T-helper 17 cell (primary cell): ENCODE results near the gene DNAAF8. TPM values are rescaled to one million over a fixed set of nuclear protein-coding genes. Genes with fewer than 3 reads are reported as not detected.
"Not testable (repeated sequence)": the region's sequence is repeated elsewhere in the genome, so short reads cannot be mapped to it uniquely, and the experiment has no call there.

Experiments used
- ATAC-seq: fragments of 150-1000 bp; cut with Tn5 transposase; 2 replicates; pipeline ENCODE4 v1.10.0; 2021; ENCODE audit warnings: mild to moderate bottlenecking, moderate library complexity
- DNase-seq, 3 donors: peaks; one replicate each; pipeline versions ENCODE4 v3.0.0 to v3.0.0-alpha.2; 2020 to 2021
- H3K9me3 ChIP-seq: one replicate; pipeline ENCODE4 v1.7.0; 2013; ENCODE audit warnings: low read length, mild to moderate bottlenecking; ENCODE audit not compliant: control insufficient read depth, poor library complexity, severe bottlenecking
- H3K27ac Mint-ChIP-seq: one replicate; pipeline ENCODE4 v1.8.0; 2022; ENCODE audit warnings: mild to moderate bottlenecking, moderate library complexity, mixed read lengths
- H3K27me3 Mint-ChIP-seq: one replicate; pipeline ENCODE4 v1.8.0; 2022; ENCODE audit warnings: mixed read lengths
- H3K36me3 Mint-ChIP-seq: one replicate; pipeline ENCODE4 v1.8.0; 2022; ENCODE audit warnings: low read depth, mixed read lengths
- H3K4me1 Mint-ChIP-seq: one replicate; pipeline ENCODE4 v1.8.0; 2022; ENCODE audit warnings: mild to moderate bottlenecking, mixed read lengths
- H3K4me3 Mint-ChIP-seq: one replicate; pipeline ENCODE4 v1.8.0; 2022; ENCODE audit warnings: mild to moderate bottlenecking, moderate library complexity, mixed read lengths
- total RNA-seq, 4 donors: library from RNA in 2 of 4; stranded (reverse) in 2 of 4; gene quantifications; one replicate each; pipeline ENCODE4 v1.2.3 and lab custom pipeline; 2022 to 2026

Gene DNAAF8
- total RNA-seq, 2 donors from 2014 or later: not detected

DNA sequence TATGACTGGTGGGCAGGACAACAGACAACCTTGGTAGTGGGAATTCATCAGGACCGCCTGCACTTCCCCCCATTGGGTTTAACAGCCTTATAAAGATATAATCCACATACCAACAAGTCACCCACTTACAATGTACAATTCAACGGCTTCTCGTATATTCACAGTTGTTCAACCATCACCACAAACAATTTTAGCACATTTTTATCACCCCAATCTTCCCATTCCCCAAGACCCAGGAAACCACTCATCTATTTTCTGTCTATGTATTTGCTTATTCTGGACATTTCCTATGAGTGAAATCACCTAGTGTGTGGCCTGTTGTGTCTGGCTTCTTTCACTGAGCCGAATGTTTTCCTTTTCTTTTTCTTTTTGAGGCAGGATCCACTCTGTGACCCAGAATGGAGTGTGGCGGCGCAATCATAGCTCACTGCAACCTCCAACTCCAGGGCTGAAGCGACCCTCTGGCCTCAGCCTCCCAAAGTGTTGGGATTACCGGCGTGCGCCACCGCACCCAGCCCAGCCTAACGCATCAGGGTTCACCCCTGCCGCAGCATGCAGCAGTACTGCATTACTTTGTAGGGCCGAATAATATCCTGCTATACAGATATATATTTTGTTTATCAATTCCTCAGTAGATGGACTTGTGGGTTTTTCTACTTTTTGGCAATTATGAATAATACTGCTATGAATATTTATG, 11.1 kb upstream of the DNAAF8 start:
- Mint-ChIP-seq H3K36me3 (peaks cover 5% of the 10 kb centered on the region), H3K27ac (no peak overlapping the region), H3K27me3 (no peaks in the 10 kb centered on the region), H3K4me1 (peaks cover 2% of the 10 kb centered on the region), H3K4me3 (no peak overlapping the region)
- H3K9me3 ChIP-seq: no peaks in the 10 kb centered on the region
- no peak for DNase-seq
- no peak for ATAC-seq

DNA sequence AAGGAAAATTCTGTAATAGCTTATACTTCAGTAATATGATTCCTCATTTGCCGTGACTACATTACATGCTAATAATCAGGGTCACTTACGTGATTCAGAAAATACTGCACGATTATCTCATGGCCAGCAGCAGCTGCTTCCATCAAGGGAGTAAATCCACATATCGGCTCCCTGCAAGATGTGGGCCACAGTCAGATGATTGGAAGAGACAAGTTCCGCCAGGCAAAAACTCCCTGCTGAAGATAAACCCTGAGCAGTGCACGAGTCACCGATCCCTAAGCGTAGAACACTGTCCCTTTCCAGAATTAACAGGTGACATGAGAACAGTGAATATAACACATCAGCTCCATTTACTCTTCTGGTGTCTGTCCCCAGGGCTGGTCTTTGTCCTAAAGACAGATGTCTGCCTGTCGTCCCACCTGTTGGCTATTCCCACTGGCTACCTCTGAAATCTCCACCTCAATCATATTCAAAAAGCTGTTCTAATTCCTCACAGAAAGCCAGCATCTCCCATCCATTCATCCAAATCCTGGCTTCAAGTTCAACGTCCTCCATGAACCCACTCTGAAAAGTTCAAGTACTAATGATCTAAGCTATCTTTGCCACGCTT, 9.6 kb upstream of the DNAAF8 start:
- ATAC-seq (no peak), DNase-seq (no peak)
- no peaks in the 10 kb centered on the region for H3K9me3 ChIP-seq
- H3K4me3 Mint-ChIP-seq: no peak overlapping the region
- no peak overlapping the region for H3K27ac Mint-ChIP-seq
- peaks cover 5% of the 10 kb centered on the region for H3K36me3 Mint-ChIP-seq
- H3K4me1 Mint-ChIP-seq: peaks cover 2% of the 10 kb centered on the region
- H3K27me3 Mint-ChIP-seq: no peaks in the 10 kb centered on the region

DNA sequence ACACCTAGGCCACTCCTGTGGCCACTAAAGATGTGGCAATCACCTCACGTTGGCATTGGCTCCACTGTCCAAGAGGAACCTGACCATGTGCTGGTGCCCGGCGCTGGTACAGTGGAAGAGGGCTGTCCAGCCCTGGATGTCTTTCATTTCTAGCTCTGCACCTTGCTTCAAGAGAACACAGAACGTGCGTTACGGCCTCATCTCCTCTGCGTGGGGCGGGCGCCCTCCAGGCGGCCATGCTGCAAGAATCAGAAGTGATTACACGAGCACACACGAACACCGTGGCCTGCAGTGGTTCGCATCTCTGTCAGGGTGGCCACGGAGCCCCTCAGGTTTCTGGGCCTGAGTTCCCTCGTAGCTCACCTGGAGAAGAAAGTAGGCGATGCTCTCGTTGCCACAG, 7.7 kb upstream of the DNAAF8 start:
- no peaks in the 10 kb centered on the region for H3K9me3 ChIP-seq
- Mint-ChIP-seq H3K27ac (no peak overlapping the region), H3K27me3 (no peaks in the 10 kb centered on the region), H3K4me3 (no peak overlapping the region), H3K4me1 (peaks cover 6% of the 10 kb centered on the region), H3K36me3 (peaks cover 8% of the 10 kb centered on the region)
- ATAC-seq (no peak), DNase-seq (no peak)

GRCh38 chr16:4728676-4729075, 5.7 kb upstream of the DNAAF8 start:
- no peak for ATAC-seq
- Mint-ChIP-seq H3K27ac (peak overlapping the region; percentile 65), H3K4me3 (no peak overlapping the region), H3K36me3 (peaks cover 2% of the 10 kb centered on the region), H3K4me1 (peaks cover 13% of the 10 kb centered on the region), H3K27me3 (no peaks in the 10 kb centered on the region)
- no peak for DNase-seq
- no peaks in the 10 kb centered on the region for H3K9me3 ChIP-seq

DNA sequence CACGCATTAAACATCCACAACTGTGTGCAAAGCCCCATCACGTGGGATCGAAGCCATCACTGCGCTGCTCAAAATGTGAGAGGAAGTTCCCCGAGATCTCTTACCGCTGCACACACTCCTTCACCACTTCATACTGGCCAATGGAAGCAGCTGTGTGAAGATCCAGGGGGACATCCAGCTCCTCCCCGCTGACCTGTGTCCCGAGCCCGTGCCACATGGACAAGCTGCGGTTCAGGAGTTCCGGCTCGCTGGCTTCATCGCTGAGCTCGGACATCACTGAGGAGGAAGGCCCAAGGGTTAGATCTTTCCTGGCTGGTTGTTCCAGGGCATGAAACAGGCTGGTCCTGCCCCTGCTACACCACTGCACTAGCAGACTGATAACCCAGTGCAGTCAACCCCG, 4.5 kb upstream of the DNAAF8 start:
- peaks cover 2% of the 10 kb centered on the region for H3K36me3 Mint-ChIP-seq
- H3K4me3 Mint-ChIP-seq: no peak overlapping the region
- DNase-seq (no peak), ATAC-seq (no peak)
- peaks cover 16% of the 10 kb centered on the region for H3K4me1 Mint-ChIP-seq
- no peaks in the 10 kb centered on the region for H3K9me3 ChIP-seq
- no peak overlapping the region for H3K27ac Mint-ChIP-seq
- no peaks in the 10 kb centered on the region for H3K27me3 Mint-ChIP-seq

DNA sequence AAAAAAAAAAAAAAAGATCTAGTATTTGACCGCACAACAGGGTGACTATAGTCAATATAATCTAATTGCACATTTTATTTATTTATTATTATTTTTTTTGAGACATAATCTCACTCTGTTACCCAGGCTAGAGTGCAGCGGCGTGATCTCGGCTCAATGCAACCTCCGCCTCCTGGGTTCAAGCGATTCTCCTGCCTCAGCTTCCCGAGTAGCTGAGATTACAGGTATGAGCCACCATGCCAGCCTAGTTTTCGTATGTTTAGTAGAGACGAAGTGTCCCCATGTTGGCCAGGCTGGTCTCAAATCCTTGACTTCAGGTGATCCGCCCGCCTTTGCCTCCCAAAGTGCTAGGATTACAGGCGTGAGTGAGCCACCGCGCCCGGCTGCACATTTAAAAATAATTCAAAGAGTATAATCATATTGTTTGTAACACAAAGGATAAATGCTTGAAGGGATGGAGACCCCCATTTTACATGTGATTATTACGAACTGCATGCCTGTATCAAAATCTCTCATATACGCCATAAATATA, 1.1 kb upstream of the DNAAF8 start:
- peak overlapping the region; percentile 85 for H3K27ac Mint-ChIP-seq
- H3K4me3 Mint-ChIP-seq: peak overlapping the region; percentile 94
- no peaks in the 10 kb centered on the region for H3K27me3 Mint-ChIP-seq
- H3K4me1 Mint-ChIP-seq: peaks cover 21% of the 10 kb centered on the region
- DNase-seq (no peak), ATAC-seq (no peak)
- peaks cover 2% of the 10 kb centered on the region for H3K36me3 Mint-ChIP-seq
- H3K9me3 ChIP-seq: no peaks in the 10 kb centered on the region

GRCh38 chr16:4733747-4734062, 632 bp upstream of the DNAAF8 start:
- Mint-ChIP-seq H3K27ac (peak overlapping the region; percentile 85), H3K4me3 (peak overlapping the region; percentile 94), H3K36me3 (peaks cover 2% of the 10 kb centered on the region), H3K4me1 (peaks cover 21% of the 10 kb centered on the region), H3K27me3 (no peaks in the 10 kb centered on the region)
- ATAC-seq (peak; percentile 12), DNase-seq (no peak)
- H3K9me3 ChIP-seq: no peaks in the 10 kb centered on the region

- DNase-seq (peak; percentile 88 to 94 (median 93)), ATAC-seq (peak; percentile 80)
- Mint-ChIP-seq H3K27ac (peak overlapping the region; percentile 85), H3K36me3 (peaks cover 2% of the 10 kb centered on the region), H3K4me1 (peaks cover 19% of the 10 kb centered on the region), H3K27me3 (no peaks in the 10 kb centered on the region), H3K4me3 (peak overlapping the region; percentile 94)
- no peaks in the 10 kb centered on the region for H3K9me3 ChIP-seq
These were observed 596 bp downstream of the DNAAF8 start for GRCh38 chr16:4734730-4735535.

GRCh38 chr16:4736546-4736945, 2.2 kb downstream of the DNAAF8 start:
- H3K27me3 Mint-ChIP-seq: no peaks in the 10 kb centered on the region
- peaks cover 16% of the 10 kb centered on the region for H3K4me1 Mint-ChIP-seq
- no peaks in the 10 kb centered on the region for H3K9me3 ChIP-seq
- H3K27ac Mint-ChIP-seq: no peak overlapping the region
- H3K36me3 Mint-ChIP-seq: no peaks in the 10 kb centered on the region
- peak overlapping the region; percentile 70 for H3K4me3 Mint-ChIP-seq
- DNase-seq: no peak
- ATAC-seq: no peak

DNA sequence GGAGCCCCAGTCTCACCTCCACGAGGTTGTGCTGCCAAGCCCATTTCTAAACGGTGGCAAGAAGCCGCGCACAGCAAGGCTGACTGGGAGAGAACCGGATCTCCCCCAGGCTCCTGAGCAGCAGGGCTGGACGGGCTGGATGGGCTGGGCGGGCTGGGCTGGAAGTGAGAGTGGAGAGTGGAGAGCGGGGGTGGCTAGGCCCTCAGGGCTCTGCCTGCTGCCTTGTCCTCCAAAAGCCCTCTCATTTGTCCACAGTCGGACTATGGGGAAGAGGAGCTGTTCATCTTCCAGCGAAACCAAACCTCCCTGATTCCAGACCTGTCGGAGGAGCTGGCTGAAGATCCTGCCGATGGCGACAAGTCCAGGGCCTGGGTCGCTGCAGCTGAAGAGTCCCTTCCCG, 3.2 kb downstream of the DNAAF8 start:
- DNase-seq: no peak
- Mint-ChIP-seq H3K27me3 (no peaks in the 10 kb centered on the region), H3K4me1 (peaks cover 11% of the 10 kb centered on the region)

DNA sequence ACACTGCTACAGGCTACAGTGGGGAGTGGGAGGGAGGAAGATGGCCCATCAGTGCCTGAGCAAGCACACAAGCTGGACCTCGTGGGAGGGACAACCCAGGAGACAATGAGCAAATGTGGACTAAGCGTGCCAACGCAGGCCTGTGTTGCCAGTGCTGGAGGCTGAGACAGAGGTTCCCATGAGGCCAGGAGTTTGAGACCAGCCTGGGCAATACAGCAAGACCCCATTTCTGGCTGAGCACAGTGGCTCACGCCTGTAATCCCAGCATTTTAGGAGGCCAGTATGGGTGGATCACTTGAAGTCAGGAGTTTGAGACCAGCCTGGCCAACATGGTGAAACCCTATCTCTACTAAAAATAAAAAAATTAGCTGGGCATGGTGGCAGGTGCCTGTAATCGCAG, 4.0 kb downstream of the DNAAF8 start:
- peaks cover 12% of the 10 kb centered on the region for H3K4me1 Mint-ChIP-seq
- not testable (repeated sequence) for DNase-seq, H3K4me3 Mint-ChIP-seq, H3K9me3 ChIP-seq, H3K27me3 Mint-ChIP-seq, H3K27ac Mint-ChIP-seq, H3K36me3 Mint-ChIP-seq, ATAC-seq

More for the DNA sequence above, 3.2 kb downstream of the DNAAF8 start:
- H3K4me3 Mint-ChIP-seq: no peak overlapping the region
- ATAC-seq: no peak
- H3K9me3 ChIP-seq: no peaks in the 10 kb centered on the region
- no peaks in the 10 kb centered on the region for H3K36me3 Mint-ChIP-seq
- no peak overlapping the region for H3K27ac Mint-ChIP-seq

DNA sequence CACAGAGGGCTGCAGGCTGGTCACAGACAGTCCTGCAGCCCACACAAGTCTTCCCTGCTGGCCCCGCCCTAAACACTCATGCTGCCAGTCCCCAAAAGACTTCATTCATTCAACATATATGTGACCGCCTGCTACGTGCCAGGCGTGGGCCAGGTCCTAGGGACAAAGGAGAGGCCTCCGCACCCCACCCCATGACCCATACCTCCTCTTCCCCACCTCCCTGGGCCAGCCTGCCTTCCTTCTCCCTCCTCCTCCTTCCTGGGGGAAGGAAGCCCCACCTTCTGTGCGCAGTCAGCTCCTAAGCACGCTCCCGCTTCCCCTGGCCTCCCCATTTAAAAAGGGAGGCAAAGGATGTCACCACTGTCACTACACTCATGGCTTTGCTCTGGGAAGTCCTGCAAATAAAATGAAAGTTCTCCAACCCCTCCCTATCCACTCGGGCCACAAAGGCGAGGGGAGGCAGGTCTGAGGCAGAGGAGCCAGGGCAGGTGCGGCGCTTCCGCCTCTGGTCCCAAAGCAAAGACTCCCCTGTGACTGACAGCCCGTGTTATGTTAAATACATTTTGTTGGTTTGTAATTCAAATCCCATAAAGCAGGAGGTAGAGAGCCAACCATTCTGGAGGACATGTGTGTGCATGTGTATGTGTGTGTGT, 9.0 kb downstream of the DNAAF8 start:
- H3K4me1 Mint-ChIP-seq: peaks cover 12% of the 10 kb centered on the region
- H3K27ac Mint-ChIP-seq: peak overlapping the region; percentile 39
- ATAC-seq: no peak
- DNase-seq: no peak
- H3K36me3 Mint-ChIP-seq: no peaks in the 10 kb centered on the region
- H3K27me3 Mint-ChIP-seq: no peaks in the 10 kb centered on the region
- H3K9me3 ChIP-seq: no peaks in the 10 kb centered on the region
- H3K4me3 Mint-ChIP-seq: peak overlapping the region; percentile 33
